OCI-M2 (cell line): ENCODE results near the gene TNRC6C.

Experiments
- DNase-seq: peaks from one replicate; lab custom pipeline; 2025; ENCODE audit not compliant: unreplicated experiment; lab: John Stamatoyannopoulos, UW

The TNRC6C gene, protein sequence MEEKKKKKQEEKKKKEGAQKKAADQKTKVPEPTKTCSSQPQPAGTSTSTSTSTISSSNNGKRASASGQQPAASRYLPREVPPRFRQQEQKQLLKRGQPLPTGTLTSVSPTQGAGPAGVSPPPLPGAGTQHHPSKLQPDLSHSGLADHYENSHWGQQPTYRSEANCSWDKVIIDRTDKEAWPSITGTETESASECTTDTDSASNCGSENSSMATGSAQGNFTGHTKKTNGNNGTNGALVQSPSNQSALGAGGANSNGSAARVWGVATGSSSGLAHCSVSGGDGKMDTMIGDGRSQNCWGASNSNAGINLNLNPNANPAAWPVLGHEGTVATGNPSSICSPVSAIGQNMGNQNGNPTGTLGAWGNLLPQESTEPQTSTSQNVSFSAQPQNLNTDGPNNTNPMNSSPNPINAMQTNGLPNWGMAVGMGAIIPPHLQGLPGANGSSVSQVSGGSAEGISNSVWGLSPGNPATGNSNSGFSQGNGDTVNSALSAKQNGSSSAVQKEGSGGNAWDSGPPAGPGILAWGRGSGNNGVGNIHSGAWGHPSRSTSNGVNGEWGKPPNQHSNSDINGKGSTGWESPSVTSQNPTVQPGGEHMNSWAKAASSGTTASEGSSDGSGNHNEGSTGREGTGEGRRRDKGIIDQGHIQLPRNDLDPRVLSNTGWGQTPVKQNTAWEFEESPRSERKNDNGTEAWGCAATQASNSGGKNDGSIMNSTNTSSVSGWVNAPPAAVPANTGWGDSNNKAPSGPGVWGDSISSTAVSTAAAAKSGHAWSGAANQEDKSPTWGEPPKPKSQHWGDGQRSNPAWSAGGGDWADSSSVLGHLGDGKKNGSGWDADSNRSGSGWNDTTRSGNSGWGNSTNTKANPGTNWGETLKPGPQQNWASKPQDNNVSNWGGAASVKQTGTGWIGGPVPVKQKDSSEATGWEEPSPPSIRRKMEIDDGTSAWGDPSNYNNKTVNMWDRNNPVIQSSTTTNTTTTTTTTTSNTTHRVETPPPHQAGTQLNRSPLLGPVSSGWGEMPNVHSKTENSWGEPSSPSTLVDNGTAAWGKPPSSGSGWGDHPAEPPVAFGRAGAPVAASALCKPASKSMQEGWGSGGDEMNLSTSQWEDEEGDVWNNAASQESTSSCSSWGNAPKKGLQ (N-terminal part only)

DNA sequence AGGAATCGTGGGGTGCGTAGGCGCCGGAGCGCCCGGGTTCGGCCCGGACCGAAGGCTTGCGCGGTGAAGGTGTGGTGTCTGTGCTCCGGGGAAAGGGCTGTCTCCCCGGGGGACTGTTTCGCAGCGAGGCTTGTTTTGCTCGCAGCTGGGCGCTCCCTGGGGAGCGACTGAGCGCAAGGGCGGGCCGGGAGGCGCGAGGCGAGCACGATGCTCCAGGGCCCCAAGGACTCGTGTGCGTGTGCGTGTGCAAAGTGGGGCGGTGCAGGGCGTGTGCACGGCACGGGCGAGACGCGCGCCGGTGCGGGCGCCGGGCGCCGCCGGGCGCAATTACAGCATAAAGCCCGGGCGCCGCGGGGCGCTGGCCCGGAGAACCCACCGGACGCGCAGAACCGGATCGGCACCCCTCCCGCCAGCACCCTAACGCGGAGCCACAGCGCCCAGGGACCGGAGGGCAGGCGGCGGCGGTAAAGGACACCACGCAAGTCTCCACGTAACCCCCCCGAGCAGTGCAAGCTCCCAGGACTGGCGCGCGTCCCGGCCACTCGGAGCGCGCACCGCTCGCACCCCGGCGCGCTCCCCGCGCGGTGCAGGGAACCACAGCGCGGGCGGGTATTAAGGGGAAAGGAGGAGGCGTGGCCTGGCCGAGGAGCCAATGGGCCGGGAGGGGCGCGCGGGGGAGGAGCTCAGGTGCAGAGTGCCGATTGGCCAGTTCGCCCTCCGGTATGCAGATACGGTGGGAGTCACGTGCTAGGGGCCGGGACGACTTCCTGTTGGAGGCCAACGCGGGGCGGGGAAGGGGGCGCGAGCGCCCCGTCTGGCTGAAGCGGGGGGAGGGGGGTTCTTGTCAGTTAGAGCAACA is at the start of gene TNRC6C:
TSS of gene TNRC6C (plus strand) at position 847 of the 859 bp plus-strand sequence. CDS start 45,504 bp downstream, outside the sequence.
- peak; percentile 71 for DNase-seq

DNA sequence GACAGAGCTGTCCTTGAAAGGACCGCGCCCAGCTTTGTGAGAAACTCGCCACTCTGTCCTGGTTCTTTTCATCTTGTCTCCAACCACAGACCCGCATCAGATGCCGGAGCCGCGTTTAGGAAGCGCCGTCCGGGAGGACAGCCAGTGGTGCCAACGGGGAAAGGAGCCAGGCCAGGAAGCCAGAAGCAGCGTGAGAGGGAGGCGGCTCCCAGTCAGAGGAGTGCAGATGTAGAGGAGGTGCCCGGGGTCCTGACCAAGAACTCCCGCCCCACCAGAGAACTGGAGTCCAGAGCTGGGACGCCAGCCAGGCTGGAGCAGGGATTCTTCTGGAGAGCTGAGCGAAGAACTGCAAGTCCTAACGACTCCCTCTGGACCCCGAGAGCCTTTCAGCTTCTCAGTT is 49.3 kb upstream of the TNRC6C start:
- no peak for DNase-seq

DNA sequence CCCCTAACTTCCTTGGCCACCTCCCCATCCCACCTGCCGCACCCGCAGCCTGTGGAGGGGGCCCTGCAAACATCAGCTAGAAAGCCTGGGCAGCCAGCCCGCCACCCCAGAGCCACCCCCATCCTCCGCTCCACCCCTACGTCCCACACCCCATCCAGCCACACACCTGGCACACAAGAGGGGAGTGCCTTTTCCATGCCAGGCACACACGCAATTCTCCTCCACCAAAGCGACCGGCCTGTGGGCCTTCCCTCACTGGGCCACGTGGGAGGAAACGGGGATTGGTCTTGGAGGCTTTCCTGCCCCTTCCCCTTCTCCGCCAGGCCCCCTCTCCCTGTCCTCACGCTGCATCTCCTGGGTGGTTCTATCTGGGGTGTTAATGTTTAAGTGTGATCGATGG is 48.7 kb upstream of the TNRC6C start:
- DNase-seq: no peak

- no peak for DNase-seq
Observed at GRCh38 chr17:77914385-77915254, 43.9 kb upstream of the TNRC6C start.

DNA sequence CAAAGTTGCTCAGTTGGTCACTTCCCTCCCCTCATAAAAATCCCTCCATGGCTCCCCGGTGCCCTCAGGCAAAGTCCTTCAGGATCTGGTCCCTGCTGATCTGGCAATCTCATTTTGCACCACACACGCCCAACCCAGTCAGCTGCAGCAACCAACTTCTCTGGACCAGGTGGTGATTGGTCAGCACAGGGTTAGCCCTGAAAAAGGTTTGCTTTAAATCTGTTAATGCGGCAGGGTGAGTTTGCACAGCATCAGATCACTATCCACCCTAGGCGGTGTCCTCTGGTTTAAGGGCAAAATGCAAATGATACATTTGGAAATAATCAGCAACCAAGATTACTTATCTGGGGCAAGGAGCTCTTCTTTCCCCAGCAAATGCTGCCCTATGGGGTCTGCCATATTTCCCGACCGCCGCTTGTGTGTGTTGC is 42.9 kb upstream of the TNRC6C start:
- no peak for DNase-seq

- DNase-seq: no peak
Observed at GRCh38 chr17:77916264-77916663, 42.2 kb upstream of the TNRC6C start.

- DNase-seq: no peak
Observed at GRCh38 chr17:77916703-77917481, 41.6 kb upstream of the TNRC6C start.

DNA sequence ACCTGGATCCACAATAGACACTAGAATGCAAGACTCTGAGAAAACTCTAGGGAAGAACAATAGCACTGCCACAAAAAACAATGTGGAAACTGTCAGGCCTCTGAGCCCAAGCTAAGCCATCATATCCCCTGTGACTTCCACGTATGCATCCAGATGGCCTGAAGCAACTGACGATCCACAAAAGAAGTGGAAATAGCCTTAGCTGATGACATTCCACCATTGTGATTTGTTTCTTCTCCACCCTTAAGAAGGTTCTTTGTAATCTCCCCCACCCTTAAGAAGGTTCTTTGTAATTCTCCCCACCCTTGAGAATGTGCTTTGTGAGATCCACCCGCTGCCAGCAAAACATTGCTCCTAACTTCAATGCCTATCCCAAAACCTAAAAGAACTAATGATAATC is 39.2 kb upstream of the TNRC6C start:
- no peak for DNase-seq

DNA sequence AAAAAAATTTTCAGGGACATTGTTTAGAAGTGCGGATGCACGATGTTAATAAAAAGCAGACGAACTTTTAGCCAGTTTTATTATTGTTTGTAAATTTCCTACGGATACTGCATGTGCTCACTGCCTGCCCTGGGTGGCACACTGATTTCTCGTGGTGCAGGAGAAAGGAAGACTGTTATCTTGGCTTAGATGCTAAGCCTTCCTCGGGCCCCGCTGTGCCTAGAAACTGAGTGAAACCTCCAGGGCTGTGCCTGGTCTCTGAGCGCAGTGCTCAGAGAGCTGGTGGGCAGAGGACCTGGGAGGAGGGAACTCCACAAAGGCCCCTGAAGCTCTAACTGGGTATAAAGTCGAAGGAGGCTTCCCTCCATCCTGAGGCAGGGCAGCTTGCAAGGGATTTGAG is 35.4 kb upstream of the TNRC6C start:
- no peak for DNase-seq

- no peak for DNase-seq
Observed at GRCh38 chr17:77923776-77924513, 34.6 kb upstream of the TNRC6C start.

- no peak for DNase-seq
Observed at GRCh38 chr17:77924757-77925336, 33.7 kb upstream of the TNRC6C start.

DNA sequence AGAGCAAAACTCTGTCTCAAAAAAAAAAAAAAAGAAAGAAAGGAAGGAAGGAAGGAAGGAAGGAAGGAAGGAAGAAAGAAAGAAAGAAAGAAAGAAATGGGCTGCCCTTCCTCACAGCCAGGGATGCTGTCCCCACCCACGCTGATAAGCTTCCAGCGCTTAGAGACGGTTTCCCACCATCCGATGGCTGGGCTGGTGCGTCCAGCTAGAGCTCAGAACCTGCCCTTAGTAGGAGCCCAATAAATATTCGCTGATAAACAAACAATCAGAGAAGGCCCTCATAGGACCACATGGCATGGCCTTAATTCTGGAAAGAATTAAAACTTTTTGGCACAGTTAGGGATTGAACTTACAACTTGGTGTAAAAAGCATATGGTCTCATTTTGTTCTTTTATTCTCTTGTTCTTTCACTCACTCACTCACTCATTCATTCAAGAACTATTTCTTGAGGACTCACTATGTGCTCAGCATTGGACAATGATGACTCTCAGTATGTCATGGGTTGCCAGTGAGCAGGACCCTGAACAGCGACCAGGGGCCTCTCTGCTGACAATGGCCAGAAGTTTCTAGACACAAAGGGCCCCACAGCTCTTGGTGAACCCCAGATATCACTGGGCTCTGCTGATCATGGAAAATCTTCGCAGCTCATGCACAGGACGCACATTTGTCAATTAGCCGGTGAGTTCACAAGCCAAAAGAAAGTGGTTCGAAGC is 32.5 kb upstream of the TNRC6C start:
- no peak for DNase-seq

DNA sequence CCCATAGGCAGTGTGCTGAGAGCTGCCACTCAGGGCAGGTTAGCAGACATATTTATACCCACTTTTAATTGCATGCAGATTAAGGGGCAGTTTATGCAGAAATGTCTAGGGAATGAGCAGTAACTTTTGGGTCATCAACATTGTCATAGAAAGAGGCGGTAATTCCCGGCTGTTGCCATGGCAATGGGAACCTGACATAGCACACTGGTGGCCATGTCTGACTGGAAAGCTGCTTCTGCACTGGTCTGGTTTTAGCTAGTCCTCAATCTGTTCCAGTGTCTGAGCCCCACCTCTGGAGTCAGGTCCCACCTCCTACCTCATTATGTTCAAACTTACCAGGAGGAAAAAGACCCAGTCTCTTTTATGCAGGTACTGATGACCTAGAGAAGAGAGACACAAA is 31.5 kb upstream of the TNRC6C start:
- no peak for DNase-seq

GRCh38 chr17:77927777-77928518 is 30.6 kb upstream of the TNRC6C start:
- no peak for DNase-seq

DNA sequence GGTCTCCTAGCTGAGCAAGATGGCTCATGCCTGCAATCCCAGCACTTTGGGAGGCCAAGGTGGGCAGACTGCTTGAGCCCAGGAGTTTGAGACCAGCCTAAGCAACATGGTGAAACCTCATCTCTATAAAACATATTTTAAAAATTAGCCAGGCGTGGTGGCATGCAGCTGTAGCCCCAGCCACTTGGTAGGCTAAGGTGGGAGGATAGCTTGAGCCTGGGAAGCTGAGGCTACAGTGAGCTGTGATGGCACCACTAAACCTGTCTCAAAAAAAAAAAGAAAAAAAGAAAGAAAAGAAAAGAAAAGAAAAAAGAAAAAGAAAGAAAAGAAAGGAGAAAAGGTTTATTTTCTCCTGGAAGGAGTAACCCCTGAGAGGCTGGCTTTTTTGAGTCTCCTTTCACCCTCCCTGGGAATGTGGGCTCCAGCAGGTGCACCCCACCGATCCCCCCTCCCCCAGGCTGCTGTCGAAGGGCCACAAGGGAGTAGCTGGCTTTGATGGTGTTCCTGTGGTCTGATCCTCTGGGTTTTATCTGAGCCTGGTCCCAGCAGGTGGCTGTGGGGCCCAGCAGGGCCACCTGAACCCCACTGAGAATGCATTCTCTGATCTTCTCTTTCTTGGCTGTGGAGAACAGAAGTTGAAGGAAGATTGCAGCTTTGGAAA is 29.9 kb upstream of the TNRC6C start:
- no peak for DNase-seq

- no peak for DNase-seq
Observed at GRCh38 chr17:77929180-77929564, 29.3 kb upstream of the TNRC6C start.
